Natural killer cell treated with Interleukin-12 subunit alpha and Interleukin-12 subunit beta and Interleukin-15 and Interleukin-18, amount 100 ng/mL, for 72 hours (primary cell): ENCODE measurements around the gene GPR82. TPM values are rescaled to one million over a fixed set of nuclear protein-coding genes. Genes with fewer than 3 reads are reported as not detected.
A peak's percentile ranks its signal among the peaks of the same experiment; 100 is the strongest.
"Not testable (repeated sequence)": the region's sequence is repeated elsewhere in the genome, so short reads cannot be mapped to it uniquely, and the experiment has no call there.

Experiments used
- ATAC-seq, 2 donors: fragments of 150-1000 bp; cut with Tn5 transposase in 1 of 2; sonication (Bioruptor Pico), chemical (Tn5 transposase) in 1 of 2; 2 replicates each; pipeline ENCODE4 v1.10.0; 2021
- DNase-seq: peaks from one replicate; pipeline ENCODE4 v3.0.0; 2022; ENCODE audit warnings: low spot score
- H3K27ac Mint-ChIP-seq, 2 donors: 1 replicate in 1 of 2; 2 replicates in 1 of 2; pipeline ENCODE4 v1.8.0; 2022; ENCODE audit warnings: mixed read lengths in 2 of 2, mild to moderate bottlenecking in 1 of 2, moderate library complexity in 1 of 2
- H3K27me3 Mint-ChIP-seq, 2 donors: 1 replicate in 1 of 2; 2 replicates in 1 of 2; pipeline ENCODE4 v1.8.0; 2022; ENCODE audit warnings: mixed read lengths in 2 of 2
- H3K36me3 Mint-ChIP-seq: one replicate; pipeline ENCODE4 v1.8.0; 2022; ENCODE audit warnings: mixed read lengths
- H3K4me1 Mint-ChIP-seq, 2 donors: 1 replicate in 1 of 2; 2 replicates in 1 of 2; pipeline ENCODE4 v1.8.0; 2022; ENCODE audit warnings: low read depth in 2 of 2, mixed read lengths in 2 of 2, mild to moderate bottlenecking in 1 of 2
- H3K4me3 Mint-ChIP-seq: one replicate; pipeline ENCODE4 v1.8.0; 2022; ENCODE audit warnings: mixed read lengths
- H3K9me3 Mint-ChIP-seq: 2 replicates; pipeline ENCODE4 v1.8.0; 2022; ENCODE audit warnings: mixed read lengths
- total RNA-seq, 2 donors: library from RNA; stranded (reverse); gene quantifications; one replicate each; pipeline ENCODE4 v1.2.3, GENCODE V29; 2022

The GPR82 gene
- total RNA-seq, 2 donors from 2014 or later: 0.33 to 1.9 TPM

DNA sequence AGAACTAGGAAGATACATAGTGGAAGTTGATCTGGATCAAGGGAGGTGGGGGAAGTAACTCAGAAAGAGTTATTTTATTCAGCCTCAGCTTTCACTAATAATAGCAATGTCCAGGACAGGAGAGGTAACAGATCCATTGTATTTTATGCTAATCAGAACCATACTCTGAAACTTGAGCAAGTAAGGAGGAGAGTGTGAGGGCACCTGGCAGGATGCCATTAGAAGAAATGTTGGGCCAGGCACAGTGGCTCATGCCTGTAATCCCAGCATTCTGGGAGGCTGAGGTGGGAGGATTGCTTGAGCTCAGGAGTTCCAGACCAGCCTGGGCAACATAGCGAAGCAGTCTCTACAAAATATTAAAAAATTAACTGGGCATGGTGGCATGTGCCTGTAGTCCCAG, 18.9 kb upstream of the GPR82 start:
- Mint-ChIP-seq H3K27me3 (peaks cover 0 to 26% of the 10 kb centered on the region in 2 donors), H3K36me3 (peaks cover 5% of the 10 kb centered on the region), H3K4me3 (peak overlapping the region; percentile 62), H3K4me1 (peaks cover 33% of the 10 kb centered on the region in 2 donors), H3K27ac (peak overlapping the region; percentile 41 to 67), H3K9me3 (no peaks in the 10 kb centered on the region)
- ATAC-seq (no peak), DNase-seq (no peak)

- Mint-ChIP-seq H3K4me3 (peak overlapping the region; percentile 53), H3K36me3 (peaks cover 5% of the 10 kb centered on the region), H3K27ac (peak overlapping the region; percentile 43 to 74)
Observed at GRCh38 chrX:41705680-41706374, 18.2 kb upstream of the GPR82 start.

DNA sequence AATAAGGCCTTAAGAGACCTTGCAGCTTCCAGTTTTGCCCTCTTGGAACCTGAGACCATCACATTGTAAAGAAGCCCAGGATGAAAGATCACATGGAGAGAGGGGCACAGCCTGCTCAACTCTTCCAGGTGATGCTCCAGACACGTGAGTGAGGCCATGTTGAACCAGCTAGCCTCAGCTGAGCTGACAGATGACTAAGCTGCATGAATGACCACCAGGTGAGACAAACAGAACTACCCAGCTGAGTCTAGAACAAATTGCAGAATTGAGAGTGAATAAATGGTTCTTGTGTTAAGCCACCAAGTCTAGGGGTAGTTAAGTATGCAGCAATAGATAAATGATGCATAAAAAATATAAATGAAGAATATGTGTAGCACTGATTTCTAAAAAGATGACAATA, 16.8 kb upstream of the GPR82 start:
- DNase-seq (no peak), ATAC-seq (no peak)
- Mint-ChIP-seq H3K4me1 (peaks cover 39 to 42% of the 10 kb centered on the region in 2 donors), H3K9me3 (no peaks in the 10 kb centered on the region), H3K36me3 (peaks cover 5% of the 10 kb centered on the region), H3K27me3 (peaks cover 0 to 31% of the 10 kb centered on the region in 2 donors), H3K27ac (no peak overlapping the region), H3K4me3 (no peak overlapping the region)

More at GRCh38 chrX:41705680-41706374, 18.2 kb upstream of the GPR82 start:
- peaks cover 33 to 35% of the 10 kb centered on the region in 2 donors for H3K4me1 Mint-ChIP-seq
- peaks cover 0 to 28% of the 10 kb centered on the region in 2 donors for H3K27me3 Mint-ChIP-seq
- H3K9me3 Mint-ChIP-seq: no peaks in the 10 kb centered on the region
- no peak for ATAC-seq
- DNase-seq: no peak

- Mint-ChIP-seq H3K27ac (no peak overlapping the region), H3K27me3 (peaks cover 0 to 36% of the 10 kb centered on the region in 2 donors), H3K4me1 (peaks cover 38 to 41% of the 10 kb centered on the region in 2 donors), H3K9me3 (no peaks in the 10 kb centered on the region), H3K36me3 (peaks cover 5% of the 10 kb centered on the region), H3K4me3 (no peak overlapping the region)
- DNase-seq: no peak
- ATAC-seq: no peak
Observed at GRCh38 chrX:41708486-41708885, 15.5 kb upstream of the GPR82 start.

GRCh38 chrX:41711021-41711667, 12.8 kb upstream of the GPR82 start:
- H3K9me3 Mint-ChIP-seq: no peaks in the 10 kb centered on the region
- DNase-seq: no peak

GRCh38 chrX:41716222-41716621, 7.8 kb upstream of the GPR82 start:
- Mint-ChIP-seq H3K36me3 (peaks cover 15% of the 10 kb centered on the region), H3K4me1 (peaks cover 33 to 37% of the 10 kb centered on the region in 2 donors), H3K9me3 (no peaks in the 10 kb centered on the region), H3K27me3 (peaks cover 0 to 32% of the 10 kb centered on the region in 2 donors), H3K27ac (no peak overlapping the region), H3K4me3 (no peak overlapping the region)
- ATAC-seq: no peak
- DNase-seq: no peak

More at GRCh38 chrX:41711021-41711667, 12.8 kb upstream of the GPR82 start:
- Mint-ChIP-seq H3K4me1 (peaks cover 22 to 26% of the 10 kb centered on the region in 2 donors), H3K4me3 (no peak overlapping the region), H3K27me3 (peaks cover 0 to 40% of the 10 kb centered on the region in 2 donors), H3K36me3 (peaks cover under 1% of the 10 kb centered on the region), H3K27ac (no peak overlapping the region)
- peak in 1 of 2 donors; percentile 52 for ATAC-seq

DNA sequence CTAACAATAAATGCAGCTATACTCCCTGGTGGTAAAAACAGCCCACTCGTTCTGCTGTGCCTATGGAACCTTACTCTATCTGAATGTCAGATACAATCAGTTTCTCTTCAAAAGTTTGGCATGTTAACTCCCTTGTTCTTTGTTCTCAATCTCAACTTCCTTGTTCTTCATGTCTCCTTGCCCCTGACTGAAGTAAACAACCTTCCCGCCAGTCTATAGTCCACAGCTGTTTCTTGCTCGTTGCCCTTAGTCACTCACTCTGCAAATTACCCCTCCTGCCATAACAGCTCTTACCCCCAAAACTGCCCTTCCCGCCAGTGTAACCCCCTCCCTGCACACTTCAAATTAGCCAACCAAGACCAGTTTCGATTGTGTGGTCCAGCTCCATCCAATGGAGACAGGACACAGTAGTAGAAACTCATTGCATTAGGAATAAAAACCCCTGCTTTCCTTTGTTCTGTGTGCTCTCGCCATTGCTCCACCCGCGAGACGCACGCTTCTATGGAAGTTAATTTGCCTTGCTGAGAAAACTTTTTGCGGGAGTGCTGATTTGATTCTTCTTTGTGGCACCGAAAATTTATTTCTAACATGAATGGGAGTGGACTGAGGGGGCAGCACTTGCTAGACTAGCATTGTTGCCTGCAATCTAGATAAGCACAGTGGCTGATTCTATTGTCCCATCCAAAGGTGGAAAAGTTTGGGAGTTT, 7.1 kb upstream of the GPR82 start:
- ATAC-seq: no peak
- H3K27me3 Mint-ChIP-seq: peaks cover 0 to 32% of the 10 kb centered on the region in 2 donors
- H3K36me3 Mint-ChIP-seq: peaks cover 19% of the 10 kb centered on the region
- H3K4me3 Mint-ChIP-seq: no peak overlapping the region
- no peak for DNase-seq
- H3K27ac Mint-ChIP-seq: no peak overlapping the region
- H3K9me3 Mint-ChIP-seq: no peaks in the 10 kb centered on the region
- H3K4me1 Mint-ChIP-seq: peaks cover 34 to 40% of the 10 kb centered on the region in 2 donors

DNA sequence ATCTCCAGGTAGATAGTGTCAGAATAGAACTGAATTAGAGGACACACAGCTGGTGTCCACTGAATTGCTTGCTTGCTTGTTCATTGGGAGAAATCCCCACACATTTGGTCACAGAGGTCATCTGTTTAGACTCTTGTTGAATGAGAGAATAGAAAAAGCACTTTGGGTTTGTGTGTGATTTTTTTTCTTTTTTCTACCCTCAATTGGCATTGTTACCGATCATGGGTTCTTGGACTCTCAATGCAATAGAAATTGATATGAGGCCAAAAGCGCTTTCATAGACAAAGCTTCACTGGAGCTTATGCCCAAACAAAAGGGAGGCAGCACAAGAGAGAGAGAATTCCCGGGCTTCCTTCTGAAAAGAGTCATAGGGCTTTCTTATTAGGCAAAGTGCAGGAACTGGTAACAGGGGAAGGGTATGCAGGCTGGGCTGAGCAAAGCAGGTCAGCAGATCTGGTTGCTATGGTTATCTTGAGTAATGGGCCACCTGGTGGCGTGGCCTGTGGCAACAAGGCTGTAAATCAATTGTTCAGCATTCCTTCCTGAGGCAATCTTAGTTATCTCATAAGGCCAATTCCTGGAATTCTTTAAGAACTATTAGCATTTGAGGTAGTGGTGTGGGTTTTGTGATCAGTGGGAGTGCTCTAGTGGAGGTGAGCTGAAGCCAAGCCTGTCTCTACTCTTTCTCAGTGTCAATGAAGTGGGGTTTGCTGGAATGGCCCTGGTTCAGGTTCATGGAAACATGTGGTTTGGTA, 5.3 kb upstream of the GPR82 start:
- Mint-ChIP-seq H3K36me3 (peaks cover 27% of the 10 kb centered on the region), H3K4me1 (peaks cover 37 to 44% of the 10 kb centered on the region in 2 donors), H3K27me3 (peaks cover 0 to 29% of the 10 kb centered on the region in 2 donors), H3K4me3 (peak overlapping the region; percentile 30), H3K27ac (peak overlapping the region in 1 of 2 donors; percentile 75), H3K9me3 (peaks cover 2% of the 10 kb centered on the region)
- DNase-seq (no peak), ATAC-seq (no peak)

DNA sequence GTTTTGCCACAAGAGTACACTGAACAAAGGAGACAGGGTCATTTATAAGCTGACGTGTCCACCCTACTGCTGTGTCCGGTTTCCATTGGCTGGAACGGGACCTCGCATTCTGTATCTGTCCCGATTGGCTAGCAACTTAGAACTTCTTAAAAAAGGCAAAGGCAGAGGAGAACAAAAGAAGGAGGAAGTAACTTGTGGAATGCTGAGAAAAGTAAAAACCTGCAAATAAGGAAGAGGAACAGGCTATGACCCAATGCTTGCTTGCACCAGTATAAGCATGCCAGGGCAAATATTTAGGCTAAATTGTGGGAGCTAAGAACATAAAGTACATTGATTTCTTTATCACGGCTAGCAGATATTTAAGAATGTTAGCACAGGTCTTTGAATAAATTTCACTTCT, 4.4 kb upstream of the GPR82 start:
- H3K9me3 Mint-ChIP-seq, DNase-seq, ATAC-seq: not testable (repeated sequence)
- peaks cover 41 to 46% of the 10 kb centered on the region in 2 donors for H3K4me1 Mint-ChIP-seq
- peak overlapping the region; percentile 0 to 75 for H3K27ac Mint-ChIP-seq
- peak overlapping the region; percentile 68 for H3K4me3 Mint-ChIP-seq
- H3K27me3 Mint-ChIP-seq: peaks cover 0 to 22% of the 10 kb centered on the region in 2 donors
- peaks cover 27% of the 10 kb centered on the region for H3K36me3 Mint-ChIP-seq

DNA sequence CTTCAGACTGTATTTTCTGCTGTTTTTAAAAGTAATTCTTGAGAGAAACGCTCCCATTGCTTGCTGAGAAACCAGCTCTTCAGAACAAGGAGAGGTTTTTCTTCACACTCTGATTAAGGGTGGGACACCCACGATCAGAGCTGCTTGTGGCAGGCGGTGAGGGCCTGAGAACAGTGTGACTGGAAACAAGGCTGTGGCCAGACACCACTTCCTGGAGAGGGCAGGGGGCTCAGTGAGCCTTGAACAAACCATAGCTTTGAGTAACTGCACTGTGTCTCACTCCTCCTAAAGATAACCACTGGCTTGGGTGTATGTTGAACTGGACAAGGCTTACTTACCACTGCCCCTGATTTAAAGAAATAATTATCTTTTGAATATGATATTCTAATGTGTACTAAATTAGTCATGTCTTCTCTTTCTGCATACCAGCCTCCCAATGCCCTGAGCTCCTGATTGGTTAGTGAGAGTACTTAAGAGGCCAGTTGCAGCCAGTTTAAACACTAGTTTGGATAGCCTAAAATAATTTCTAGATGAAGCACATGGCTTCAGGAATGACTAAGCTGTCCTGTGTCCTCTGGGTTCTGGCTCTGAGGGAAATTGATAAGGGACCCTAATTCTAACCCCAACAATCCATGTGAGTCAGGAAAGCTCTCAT, 3.7 kb upstream of the GPR82 start:
- peaks cover 27% of the 10 kb centered on the region for H3K36me3 Mint-ChIP-seq
- peak overlapping the region; percentile 68 for H3K4me3 Mint-ChIP-seq
- peaks cover 2% of the 10 kb centered on the region for H3K9me3 Mint-ChIP-seq
- ATAC-seq: peak; percentile 90 to 94
- H3K27ac Mint-ChIP-seq: peak overlapping the region; percentile 24 to 75
- H3K4me1 Mint-ChIP-seq: peaks cover 41 to 46% of the 10 kb centered on the region in 2 donors
- H3K27me3 Mint-ChIP-seq: peaks cover 0 to 22% of the 10 kb centered on the region in 2 donors
- DNase-seq: peak; percentile 81

- Mint-ChIP-seq H3K4me1 (peaks cover 41 to 46% of the 10 kb centered on the region in 2 donors), H3K36me3 (peaks cover 26% of the 10 kb centered on the region), H3K4me3 (peak overlapping the region; percentile 75), H3K9me3 (peaks cover 2% of the 10 kb centered on the region), H3K27ac (peak overlapping the region; percentile 34 to 82), H3K27me3 (peaks cover 0 to 16% of the 10 kb centered on the region in 2 donors)
- ATAC-seq (peak in 1 of 2 donors; percentile 44), DNase-seq (no peak)
Observed at GRCh38 chrX:41721590-41721989, 2.4 kb upstream of the GPR82 start.

GRCh38 chrX:41722214-41722613, 1.8 kb upstream of the GPR82 start:
- peaks cover 0 to 15% of the 10 kb centered on the region in 2 donors for H3K27me3 Mint-ChIP-seq
- peak overlapping the region; percentile 34 to 82 for H3K27ac Mint-ChIP-seq
- H3K4me3 Mint-ChIP-seq: peak overlapping the region; percentile 75
- H3K36me3 Mint-ChIP-seq: peaks cover 20% of the 10 kb centered on the region
- H3K9me3 Mint-ChIP-seq: peaks cover 2% of the 10 kb centered on the region
- no peak for DNase-seq
- H3K4me1 Mint-ChIP-seq: peaks cover 36 to 40% of the 10 kb centered on the region in 2 donors
- ATAC-seq: peak; percentile 68 to 81
